ENCODE results near the gene KCNMA1. TPM values are rescaled to one million over a fixed set of nuclear protein-coding genes. Genes with fewer than 3 reads are reported as not detected.

The KCNMA1 gene
- polyA plus RNA-seq, 1 experiment = 21.4 TPM

DNA sequence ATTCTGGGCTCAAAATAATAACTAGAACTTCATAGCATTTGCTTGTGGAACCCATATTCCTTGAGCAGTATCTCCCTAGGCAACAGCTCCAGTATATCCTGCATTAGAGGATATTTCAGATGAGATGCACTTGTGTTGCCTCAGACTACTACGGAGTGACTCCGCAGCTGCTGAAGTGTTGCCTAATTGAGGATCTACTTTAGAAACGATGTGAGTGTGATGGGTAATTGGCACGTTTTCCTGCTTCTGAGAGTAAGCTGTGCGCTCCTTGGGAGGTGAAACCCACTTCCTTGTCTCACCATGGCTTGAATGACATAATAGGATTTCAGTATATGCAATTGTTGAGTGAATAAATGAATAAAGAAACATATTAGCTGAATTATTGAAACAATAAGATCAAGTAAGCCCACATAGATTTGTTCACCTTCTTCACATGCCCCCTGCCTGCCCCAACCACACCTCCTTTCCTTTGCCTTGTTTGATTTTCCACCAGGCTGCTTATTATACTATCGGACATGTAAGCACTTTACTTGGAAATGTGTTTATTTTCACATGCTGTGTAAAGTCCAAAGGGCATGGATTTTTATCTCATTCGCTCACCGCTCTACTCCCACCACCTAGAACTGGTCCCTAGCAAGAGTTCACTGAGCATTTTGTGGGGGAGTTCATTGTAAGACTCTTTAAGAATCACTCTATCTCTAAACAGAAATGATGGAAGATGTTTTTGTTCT is 303.8 kb downstream of the KCNMA1 start:
- TF ChIP-seq, protein P1, sequence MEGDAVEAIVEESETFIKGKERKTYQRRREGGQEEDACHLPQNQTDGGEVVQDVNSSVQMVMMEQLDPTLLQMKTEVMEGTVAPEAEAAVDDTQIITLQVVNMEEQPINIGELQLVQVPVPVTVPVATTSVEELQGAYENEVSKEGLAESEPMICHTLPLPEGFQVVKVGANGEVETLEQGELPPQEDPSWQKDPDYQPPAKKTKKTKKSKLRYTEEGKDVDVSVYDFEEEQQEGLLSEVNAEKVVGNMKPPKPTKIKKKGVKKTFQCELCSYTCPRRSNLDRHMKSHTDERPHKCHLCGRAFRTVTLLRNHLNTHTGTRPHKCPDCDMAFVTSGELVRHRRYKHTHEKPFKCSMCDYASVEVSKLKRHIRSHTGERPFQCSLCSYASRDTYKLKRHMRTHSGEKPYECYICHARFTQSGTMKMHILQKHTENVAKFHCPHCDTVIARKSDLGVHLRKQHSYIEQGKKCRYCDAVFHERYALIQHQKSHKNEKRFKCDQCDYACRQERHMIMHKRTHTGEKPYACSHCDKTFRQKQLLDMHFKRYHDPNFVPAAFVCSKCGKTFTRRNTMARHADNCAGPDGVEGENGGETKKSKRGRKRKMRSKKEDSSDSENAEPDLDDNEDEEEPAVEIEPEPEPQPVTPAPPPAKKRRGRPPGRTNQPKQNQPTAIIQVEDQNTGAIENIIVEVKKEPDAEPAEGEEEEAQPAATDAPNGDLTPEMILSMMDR (IDR thresholded peaks at IDR 0.05; ENCODE audit: insufficient read depth, low read depth, low read length) = no peak
- no peak overlapping the region for H3K4me3 ChIP-seq (ENCODE audit: low read depth, low read length)
- no peak for DNase-seq (ENCODE audit: low read depth)
- CTCF ChIA-PET = interaction anchor here (0.7 to 1.9 kb wide), 3 partner anchors 8 to 1064 kb away, joined by 3 to 5 read pairs (median 4); no protein-coding TSS in a partner anchor
- POLR2A ChIA-PET = no interaction called here
- no peaks in the 10 kb centered on the region for H3K27me3 ChIP-seq (ENCODE audit: control insufficient read depth, insufficient read depth, low read length)
- no peaks in the 10 kb centered on the region for H3K36me3 ChIP-seq (ENCODE audit: control insufficient read depth, insufficient read depth, low read length)

DNA sequence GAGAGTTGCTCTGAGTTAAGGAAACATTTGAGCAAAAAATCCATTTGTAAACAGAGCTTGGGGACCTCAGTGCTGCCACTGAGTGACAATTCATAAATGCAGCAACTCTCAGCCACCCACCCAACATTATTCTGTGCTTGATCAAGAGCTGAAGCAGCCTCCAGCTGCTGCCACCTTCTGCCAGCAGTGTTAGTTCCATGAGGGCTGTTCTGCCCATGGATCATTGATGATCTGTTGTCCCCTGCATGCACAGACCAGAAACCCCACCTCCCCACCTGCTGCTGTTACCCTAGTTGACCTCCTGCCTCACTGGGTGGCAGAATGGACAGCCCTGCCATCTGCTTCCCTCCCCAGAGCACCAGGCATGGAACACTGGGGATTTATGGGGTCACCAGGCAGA is 305.4 kb downstream of the KCNMA1 start:
- POLR2A ChIA-PET = no interaction called here
- no peaks in the 10 kb centered on the region for H3K27me3 ChIP-seq (ENCODE audit: control insufficient read depth, insufficient read depth, low read length)
- H3K36me3 ChIP-seq (ENCODE audit: control insufficient read depth, insufficient read depth, low read length) = no peaks in the 10 kb centered on the region
- CTCF ChIA-PET = interaction anchor here (1.9 kb wide), 1 partner anchor 10 kb away, joined by 5 read pairs; no protein-coding TSS in a partner anchor
- TF ChIP-seq, protein P1 (IDR thresholded peaks at IDR 0.05; ENCODE audit: insufficient read depth, low read depth, low read length) = no peak
- no peak overlapping the region for H3K4me3 ChIP-seq (ENCODE audit: low read depth, low read length)
- no peak for DNase-seq (ENCODE audit: low read depth)

DNA sequence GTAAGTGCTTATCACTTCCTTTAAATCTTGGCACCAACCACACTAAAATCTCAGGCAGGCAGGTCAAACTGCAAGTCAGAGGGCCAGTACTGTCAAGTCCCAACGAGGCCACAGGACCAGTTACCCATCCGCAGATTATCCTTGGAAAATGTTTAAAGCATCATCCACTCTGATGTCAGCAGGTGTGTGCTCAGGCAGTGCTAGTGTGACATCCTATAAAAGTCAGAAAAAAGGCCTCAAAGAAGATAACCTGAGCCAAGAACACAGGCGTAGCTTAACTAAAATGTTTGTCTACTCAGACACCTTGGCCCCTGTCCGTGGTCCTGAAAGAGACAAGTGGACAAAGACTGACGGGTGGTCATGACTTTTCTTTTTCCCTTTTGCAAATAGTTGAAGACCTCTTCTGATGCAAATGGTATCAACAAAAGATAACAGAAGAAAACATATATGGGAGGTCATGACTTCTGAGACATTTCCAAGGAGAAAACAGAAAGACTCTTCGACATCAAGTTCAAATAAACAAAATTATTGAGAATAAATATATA is 309.3 kb downstream of the KCNMA1 start:
- Histone ChIP-seq H3K4me3 (ENCODE audit: low read depth, low read length) (no peak overlapping the region), H3K27me3 (ENCODE audit: control insufficient read depth, insufficient read depth, low read length) (no peaks in the 10 kb centered on the region), H3K36me3 (ENCODE audit: control insufficient read depth, insufficient read depth, low read length) (no peaks in the 10 kb centered on the region)
- DNase-seq (ENCODE audit: low read depth) = no peak
- CTCF ChIA-PET = no interaction called here
- TF ChIP-seq, protein P1 (IDR thresholded peaks at IDR 0.05; ENCODE audit: insufficient read depth, low read depth, low read length) = no peak
- POLR2A ChIA-PET = no interaction called here

DNA sequence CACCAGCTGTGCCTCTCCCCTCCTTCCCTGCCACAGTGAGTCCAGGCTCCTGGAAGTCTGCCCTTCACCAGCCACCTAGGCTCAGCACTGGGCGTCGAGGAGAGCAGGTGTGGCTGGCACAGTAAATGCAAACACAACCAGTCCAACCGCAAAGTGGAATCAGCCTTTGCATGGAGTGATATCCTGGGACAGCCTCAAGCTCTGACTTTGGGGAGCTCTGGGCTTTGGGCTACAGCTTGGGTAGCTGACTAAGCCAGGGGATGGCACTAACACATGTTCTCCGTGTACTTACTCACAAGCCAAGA is 312.4 kb downstream of the KCNMA1 start:
- CTCF ChIA-PET = no interaction called here

DNA sequence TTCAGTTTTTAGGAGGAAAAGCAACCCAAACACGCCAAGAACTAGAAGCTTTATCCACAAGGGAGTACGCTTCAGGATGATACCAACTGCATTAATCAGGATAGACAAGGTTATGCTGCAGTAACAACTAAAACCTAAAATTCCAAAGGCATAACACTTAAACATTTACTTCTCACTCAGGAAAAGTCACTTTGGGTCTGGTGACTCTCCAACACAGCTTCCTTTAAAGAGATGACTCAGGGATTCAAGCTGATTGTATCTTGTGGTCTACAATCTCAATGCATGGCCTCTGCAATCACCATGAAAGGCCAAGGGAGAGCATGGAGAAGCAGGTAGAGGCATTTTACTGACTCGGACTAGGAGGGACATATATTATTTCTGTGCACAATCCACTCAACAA is 315.8 kb downstream of the KCNMA1 start:
- CTCF ChIA-PET = interaction anchor here (1.1 to 1.2 kb wide), 3 partner anchors 34 to 389 kb away, joined by 3 to 5 read pairs (median 3); no protein-coding TSS in a partner anchor
- TF ChIP-seq, protein P1 (IDR thresholded peaks at IDR 0.05; ENCODE audit: insufficient read depth, low read depth, low read length) = no peak
- no peaks in the 10 kb centered on the region for H3K36me3 ChIP-seq (ENCODE audit: control insufficient read depth, insufficient read depth, low read length)
- POLR2A ChIA-PET = no interaction called here
- H3K27me3 ChIP-seq (ENCODE audit: control insufficient read depth, insufficient read depth, low read length) = no peaks in the 10 kb centered on the region
- no peak overlapping the region for H3K4me3 ChIP-seq (ENCODE audit: low read depth, low read length)
- no peak for DNase-seq (ENCODE audit: low read depth)

More for the DNA sequence above, 312.4 kb downstream of the KCNMA1 start:
- TF ChIP-seq, protein P1 (IDR thresholded peaks at IDR 0.05; ENCODE audit: insufficient read depth, low read depth, low read length) = no peak
- Histone ChIP-seq H3K27me3 (ENCODE audit: control insufficient read depth, insufficient read depth, low read length) (no peaks in the 10 kb centered on the region), H3K4me3 (ENCODE audit: low read depth, low read length) (no peak overlapping the region), H3K36me3 (ENCODE audit: control insufficient read depth, insufficient read depth, low read length) (no peaks in the 10 kb centered on the region)
- no peak for DNase-seq (ENCODE audit: low read depth)
- POLR2A ChIA-PET = no interaction called here
